Thyroid gland (tissue), 4 donors: ENCODE data around the gene USO1. TPM values are rescaled to one million over a fixed set of nuclear protein-coding genes. Genes with fewer than 3 reads are reported as not detected.
"Not testable (repeated sequence)": the region's sequence is repeated elsewhere in the genome, so short reads cannot be mapped to it uniquely, and the experiment has no call there.

Experiments
- DNase-seq, 2 donors: peaks; one replicate each; pipeline ENCODE4 v3.0.0-alpha.2; 2019
- H3K27ac ChIP-seq, 3 donors: fragments of 200-600 bp; sonication (generic); 1 replicate in 2 of 3; 2 replicates in 1 of 3; pipeline ENCODE4 v1.5.1; 2016 to 2019; ENCODE audit warnings: mild to moderate bottlenecking in 1 of 3, moderate library complexity in 1 of 3
- H3K27me3 ChIP-seq: fragments of 200-600 bp; sonication (generic); one replicate; pipeline ENCODE4 v1.5.1; 2019
- H3K36me3 ChIP-seq, 2 donors: fragments of 200-600 bp; sonication (generic); one replicate each; pipeline ENCODE4 v1.5.1; 2016 to 2019
- H3K4me1 ChIP-seq, 2 donors: fragments of 200-600 bp; sonication (generic); one replicate each; pipeline ENCODE4 v1.5.1; 2017 to 2019
- H3K4me3 ChIP-seq, 3 donors: fragments of 200-600 bp; sonication (generic); replicated peaks in 1 of 3; 1 replicate in 2 of 3; 2 replicates in 1 of 3; pipeline ENCODE4 v1.5.1; 2016; ENCODE audit warnings: mild to moderate bottlenecking in 1 of 3
- H3K9me3 ChIP-seq: fragments of 200-600 bp; sonication (generic); one replicate; pipeline ENCODE4 v1.5.1; 2017
- CTCF ChIP-seq, 6 experiments: fragments of 200-600 bp in 3 of 6; fragments of 450-650 bp in 3 of 6; sonication (generic) in 3 of 6; IDR thresholded peaks; one replicate each; pipeline ENCODE4 v1.5.1; 2016 to 2019; ENCODE audit warnings: antibody characterized with exemption in 6 of 6, mild to moderate bottlenecking in 2 of 6, inconsistent platforms in 1 of 6, moderate library complexity in 1 of 6
- POLR2A ChIP-seq, 2 donors: fragments of 450-650 bp; IDR thresholded peaks; one replicate each; pipeline ENCODE4 v1.6.1; 2017; ENCODE audit warnings: antibody characterized with exemption in 2 of 2, mild to moderate bottlenecking in 2 of 2, moderate library complexity in 1 of 2
- WGBS, 2 donors: methylation state at CpG; one replicate each; pipeline ENCODE4 v1.1.5; 2017; 5-methylcytosine and 5-hydroxymethylcytosine counted together
- intact Hi-C: fragments of 100-400 bp; cut with DNase I; formaldehyde crosslinking; loops from one replicate; pipeline ENCODE4 v1.15.1; 2023
- total RNA-seq, 4 donors: library from RNA; depleted of rRNA; stranded (reverse); fragments of >200 nt; gene quantifications; one replicate each; pipeline ENCODE4 v1.2.3, GENCODE V29; 2016

The USO1 gene
- total RNA-seq, 4 donors from 2014 or later = 97.2 to 102 (median 100) TPM

- peaks cover 41 to 52% of the 10 kb centered on the region in 2 donors for H3K4me1 ChIP-seq
- 88 to 96% methylated on average over 3 of the region's 3 CpGs for WGBS, 2 donors
- DNase-seq = peak in 1 of 2 donors; percentile 23
- H3K4me3 ChIP-seq = no peak overlapping the region
- H3K27ac ChIP-seq = peak overlapping the region; percentile 31 to 89 (median 86)
- no peaks in the 10 kb centered on the region for H3K27me3 ChIP-seq
- intact Hi-C loops = no loop called here
- no peaks in the 10 kb centered on the region for H3K36me3 ChIP-seq
- no peaks in the 10 kb centered on the region for H3K9me3 ChIP-seq
- no peak for TF ChIP-seq POLR2A (IDR thresholded peaks at IDR 0.05)
- peak in 1 of 6 experiments; percentile 3 for TF ChIP-seq CTCF (IDR thresholded peaks at IDR 0.05)
These were observed 119.8 kb downstream of the USO1 start for GRCh38 chr4:75844151-75844662.

- Histone ChIP-seq H3K9me3 (no peaks in the 10 kb centered on the region), H3K27me3 (no peaks in the 10 kb centered on the region), H3K36me3 (no peaks in the 10 kb centered on the region), H3K4me3 (no peak overlapping the region), H3K27ac (peak overlapping the region in 2 of 3 donors; percentile 15 to 70), H3K4me1 (peaks cover 38 to 49% of the 10 kb centered on the region in 2 donors)
- intact Hi-C loops = no loop called here
- TF ChIP-seq POLR2A (IDR thresholded peaks at IDR 0.05) (no peak), CTCF (IDR thresholded peaks at IDR 0.05) (no peak)
- 80 to 82% methylated on average over 2 of the region's 2 CpGs for WGBS, 2 donors
- DNase-seq = no peak
These were observed 121.6 kb downstream of the USO1 start for GRCh38 chr4:75845992-75846391.

- intact Hi-C loops, H3K9me3 ChIP-seq, H3K27me3 ChIP-seq, H3K4me3 ChIP-seq, H3K36me3 ChIP-seq: not testable (repeated sequence)
- Histone ChIP-seq H3K27ac (peak overlapping the region; percentile 69 to 80 (median 70)), H3K4me1 (peaks cover 27 to 36% of the 10 kb centered on the region in 2 donors)
- peak; percentile 45 to 51 for DNase-seq
- WGBS, 2 donors = 21 to 23% methylated on average over 13 to 14 of the region's 14 CpGs
- peak; percentile 33 to 82 (median 68) for TF ChIP-seq CTCF (IDR thresholded peaks at IDR 0.05)
These were observed 123.9 kb downstream of the USO1 start for GRCh38 chr4:75848171-75848760.

GRCh38 chr4:75848891-75849290 is 124.5 kb downstream of the USO1 start:
- intact Hi-C loops = no loop called here
- H3K4me1 ChIP-seq = peaks cover 24 to 31% of the 10 kb centered on the region in 2 donors
- no peaks in the 10 kb centered on the region for H3K27me3 ChIP-seq
- no peak overlapping the region for H3K27ac ChIP-seq
- no peak overlapping the region for H3K4me3 ChIP-seq
- H3K36me3 ChIP-seq = no peaks in the 10 kb centered on the region
- H3K9me3 ChIP-seq = no peaks in the 10 kb centered on the region
- no peak for DNase-seq
- TF ChIP-seq CTCF (IDR thresholded peaks at IDR 0.05) (no peak), POLR2A (IDR thresholded peaks at IDR 0.05) (no peak)
- 77 to 91% methylated on average over 4 of the region's 4 CpGs for WGBS, 2 donors

- H3K27me3 ChIP-seq = no peaks in the 10 kb centered on the region
- no peak overlapping the region for H3K27ac ChIP-seq
- DNase-seq = no peak
- WGBS, 2 donors = 84 to 86% methylated on average over 6 of the region's 6 CpGs
- intact Hi-C loops = no loop called here
- H3K9me3 ChIP-seq = no peaks in the 10 kb centered on the region
- no peak for TF ChIP-seq CTCF (IDR thresholded peaks at IDR 0.05)
- no peak for TF ChIP-seq POLR2A (IDR thresholded peaks at IDR 0.05)
- no peak overlapping the region for H3K4me3 ChIP-seq
- H3K36me3 ChIP-seq = no peaks in the 10 kb centered on the region
- H3K4me1 ChIP-seq = peaks cover 18 to 25% of the 10 kb centered on the region in 2 donors
These were observed 125.1 kb downstream of the USO1 start for GRCh38 chr4:75849461-75849860.
